CD14-positive monocyte (primary cell): ENCODE results near the gene TPM1. TPM values are rescaled to one million over a fixed set of nuclear protein-coding genes. Genes with fewer than 3 reads are reported as not detected.
A peak's percentile ranks its signal among the peaks of the same experiment; 100 is the strongest.

ENCODE experiments used
- DNase-seq, 3 donors: peaks; one replicate each; pipeline ENCODE4 v3.0.0-alpha.2; 2011 to 2022
- H2AFZ ChIP-seq: 2 replicates; pipeline ENCODE4 v1.6.0; 2012; ENCODE audit warnings: mild to moderate bottlenecking, low read depth, low read length, inconsistent platforms; ENCODE audit not compliant: insufficient read depth, poor library complexity, severe bottlenecking
- H3K27ac ChIP-seq, 2 donors: 1 replicate in 1 of 2; 2 replicates in 1 of 2; pipeline ENCODE4 v1.5.1; 2012 to 2013; ENCODE audit warnings: low read length in 2 of 2, control low read depth in 1 of 2, inconsistent platforms in 1 of 2, low read depth in 1 of 2, mild to moderate bottlenecking in 1 of 2
- H3K27me3 ChIP-seq, 2 donors: one replicate each; pipeline versions ENCODE4 v1.6.0 to v1.6.1; 2011 to 2013; ENCODE audit warnings: low read length in 2 of 2; ENCODE audit not compliant: control insufficient read depth in 2 of 2, insufficient read depth in 2 of 2
- H3K36me3 ChIP-seq, 2 donors: replicated peaks in 1 of 2; 1 replicate in 1 of 2; 2 replicates in 1 of 2; pipeline versions ENCODE4 v1.5.1 to v1.6.1; 2012 to 2013; ENCODE audit warnings: low read length in 2 of 2, control low read depth in 1 of 2, inconsistent platforms in 1 of 2, mild to moderate bottlenecking in 1 of 2; ENCODE audit not compliant: insufficient read depth in 2 of 2, control insufficient read depth in 1 of 2
- H3K4me1 ChIP-seq, 2 donors: 1 replicate in 1 of 2; 2 replicates in 1 of 2; pipeline versions ENCODE4 v1.5.1 to v1.6.1; 2012 to 2013; ENCODE audit warnings: low read length in 2 of 2, control low read depth in 1 of 2, inconsistent platforms in 1 of 2, mild to moderate bottlenecking in 1 of 2, moderate library complexity in 1 of 2; ENCODE audit not compliant: insufficient read depth in 2 of 2, control insufficient read depth in 1 of 2
- H3K4me2 ChIP-seq: replicated peaks from 2 replicates; pipeline ENCODE3; 2012; ENCODE audit warnings: low read length, moderate library complexity, mild to moderate bottlenecking; ENCODE audit not compliant: poor library complexity, severe bottlenecking; ENCODE audit errors: extremely low read depth
- H3K4me3 ChIP-seq, 3 experiments: fragments of 200-600 bp in 1 of 3; sonication (generic) in 1 of 3; replicated peaks in 1 of 3; 1 replicate in 2 of 3; 2 replicates in 1 of 3; pipeline ENCODE4 v1.5.1; 2011 to 2013; ENCODE audit warnings: low read length in 3 of 3, mild to moderate bottlenecking in 3 of 3, control low read depth in 2 of 3, low read depth in 2 of 3, inconsistent platforms in 1 of 3, moderate library complexity in 1 of 3
- H3K79me2 ChIP-seq: 2 replicates; pipeline ENCODE4 v1.6.0; 2012; ENCODE audit warnings: mild to moderate bottlenecking, control low read depth, inconsistent platforms, low read length, moderate library complexity; ENCODE audit not compliant: insufficient read depth
- H3K9ac ChIP-seq: 2 replicates; pipeline ENCODE4 v1.6.0; 2017; ENCODE audit warnings: low read length, mild to moderate bottlenecking; ENCODE audit not compliant: insufficient read depth, poor library complexity, severe bottlenecking
- H3K9me3 ChIP-seq, 2 donors: replicated peaks in 1 of 2; 1 replicate in 1 of 2; 2 replicates in 1 of 2; pipeline versions ENCODE4 v1.5.1 to v1.6.1; 2012 to 2013; ENCODE audit warnings: low read length in 2 of 2, control low read depth in 1 of 2; ENCODE audit not compliant: control insufficient read depth in 1 of 2, insufficient read depth in 1 of 2
- H4K20me1 ChIP-seq: 2 replicates; pipeline ENCODE4 v1.6.0; 2012; ENCODE audit warnings: mild to moderate bottlenecking, low read length, control low read depth, moderate library complexity; ENCODE audit not compliant: insufficient read depth
- H3K27ac Mint-ChIP-seq, 7 donors: one replicate each; pipeline ENCODE4 v1.8.0; 2020; ENCODE audit warnings: mild to moderate bottlenecking in 7 of 7, mixed read lengths in 7 of 7, moderate library complexity in 6 of 7, inconsistent platforms in 2 of 7
- H3K27me3 Mint-ChIP-seq, 3 donors: one replicate each; pipeline ENCODE4 v1.8.0; 2021 to 2022; ENCODE audit warnings: low read depth in 3 of 3, mild to moderate bottlenecking in 3 of 3, mixed read lengths in 3 of 3, moderate library complexity in 3 of 3, inconsistent platforms in 1 of 3
- H3K36me3 Mint-ChIP-seq, 2 donors: one replicate each; pipeline ENCODE4 v1.8.0; 2020; ENCODE audit warnings: mixed read lengths in 2 of 2, inconsistent platforms in 1 of 2, mild to moderate bottlenecking in 1 of 2
- H3K4me1 Mint-ChIP-seq: one replicate; pipeline ENCODE4 v1.8.0; 2020; ENCODE audit warnings: mild to moderate bottlenecking, mixed read lengths
- H3K4me3 Mint-ChIP-seq, 2 donors: one replicate each; pipeline ENCODE4 v1.8.0; 2020; ENCODE audit warnings: mild to moderate bottlenecking in 2 of 2, mixed read lengths in 2 of 2, moderate library complexity in 1 of 2
- H3K9me3 Mint-ChIP-seq, 7 donors: one replicate each; pipeline ENCODE4 v1.8.0; 2020 to 2022; ENCODE audit warnings: mixed read lengths in 7 of 7, mild to moderate bottlenecking in 6 of 7, moderate library complexity in 6 of 7, inconsistent platforms in 2 of 7
- CTCF ChIP-seq: fragments of 200-600 bp; IDR thresholded peaks from one replicate; pipeline ENCODE4 v1.8.0; 2022; ENCODE audit warnings: antibody characterized with exemption, mild to moderate bottlenecking
- WGBS: methylation state at CpG from one replicate; pipeline ENCODE4 v1.1.5; 2013; ENCODE audit warnings: missing lambda C conversion rate; ENCODE audit not compliant: insufficient coverage; 5-methylcytosine and 5-hydroxymethylcytosine counted together
- intact Hi-C, 2 donors: fragments of 100-400 bp; cut with micrococcal nuclease; formaldehyde crosslinking; loops; one replicate each; pipeline versions ENCODE4 v1.15.0 to v1.15.1; 2023
- polyA plus RNA-seq, 3 donors: library from polyadenylated mRNA; depleted of rRNA in 1 of 3; unstranded in 2 of 3; stranded (reverse) in 1 of 3; fragments of 300-500 nt in 2 of 3; fragments of >200 nt in 1 of 3; fragmentation: Illumina TruSeq in 2 of 3; gene quantifications; 1 replicate in 2 of 3; 2 replicates in 1 of 3; pipeline ENCODE4 v1.2.3, GENCODE V29; 2012 to 2021

Gene TPM1
- polyA plus RNA-seq, 3 donors: 11.7 to 15.9 (median 11.9) TPM

- H3K4me1 ChIP-seq: peaks cover 3 to 6% of the 10 kb centered on the region in 2 donors
- Mint-ChIP-seq H3K27me3 (peaks cover 1 to 4% (median 1%) of the 10 kb centered on the region in 3 donors), H3K36me3 (no peaks in the 10 kb centered on the region), H3K4me1 (peaks cover 11% of the 10 kb centered on the region), H3K9me3 (peaks cover 0 to 1% (median 0%) of the 10 kb centered on the region in 7 donors), H3K27ac (no peak overlapping the region), H3K4me3 (no peak overlapping the region)
- no peak overlapping the region for H3K4me2 ChIP-seq
- H3K9me3 ChIP-seq: no peaks in the 10 kb centered on the region
- no peak for TF ChIP-seq CTCF
- H3K27ac ChIP-seq: no peak overlapping the region
- intact Hi-C loops: loop anchor here (5.0 to 10.0 kb wide), 3 partner anchors 45 to 307 kb away; no protein-coding TSS in a partner anchor
- H3K27me3 ChIP-seq: no peaks in the 10 kb centered on the region
- no peak overlapping the region for H3K4me3 ChIP-seq
- H3K79me2 ChIP-seq: no peaks in the 10 kb centered on the region
- no peak overlapping the region for H3K9ac ChIP-seq
- H2AFZ ChIP-seq: no peak overlapping the region
- no peaks in the 10 kb centered on the region for H4K20me1 ChIP-seq
- no peaks in the 10 kb centered on the region for H3K36me3 ChIP-seq
- 100% methylated on average over 1 of the region's 4 CpGs for WGBS
- DNase-seq: no peak
Observed at GRCh38 chr15:63091679-63092446, 49.3 kb downstream of the TPM1 start.

GRCh38 chr15:63093486-63094205 is 51.1 kb downstream of the TPM1 start:
- H3K9me3 Mint-ChIP-seq: peaks cover 0 to 3% (median 0%) of the 10 kb centered on the region in 7 donors
- DNase-seq: peak; percentile 57 to 75 (median 71)
- no peaks in the 10 kb centered on the region for H3K36me3 ChIP-seq
- no peaks in the 10 kb centered on the region for H3K79me2 ChIP-seq
- H4K20me1 ChIP-seq: no peaks in the 10 kb centered on the region
- H3K9ac ChIP-seq: no peak overlapping the region
- no peak overlapping the region for H3K27ac ChIP-seq
- peaks cover 19% of the 10 kb centered on the region for H3K4me1 Mint-ChIP-seq
- 0% methylated on average over 2 of the region's 6 CpGs for WGBS
- H3K27me3 ChIP-seq: no peaks in the 10 kb centered on the region
- no peaks in the 10 kb centered on the region for H3K36me3 Mint-ChIP-seq
- intact Hi-C loops: loop anchor here (5.0 to 10.0 kb wide), 3 partner anchors 46 to 309 kb away; no protein-coding TSS in a partner anchor
- no peaks in the 10 kb centered on the region for H3K9me3 ChIP-seq
- H3K4me3 Mint-ChIP-seq: no peak overlapping the region
- peak; percentile 84 for TF ChIP-seq CTCF
- H3K4me2 ChIP-seq: no peak overlapping the region
- H3K27me3 Mint-ChIP-seq: peaks cover 1 to 5% (median 1%) of the 10 kb centered on the region in 3 donors
- peak overlapping the region; percentile 12 for H2AFZ ChIP-seq
- no peak overlapping the region for H3K4me3 ChIP-seq
- peaks cover 10 to 15% of the 10 kb centered on the region in 2 donors for H3K4me1 ChIP-seq
- no peak overlapping the region for H3K27ac Mint-ChIP-seq
